ENCODE data around the gene CDH4.
"Not testable (repeated sequence)": the region's sequence is repeated elsewhere in the genome, so short reads cannot be mapped to it uniquely, and the experiment has no call there.

The CDH4 gene

DNA sequence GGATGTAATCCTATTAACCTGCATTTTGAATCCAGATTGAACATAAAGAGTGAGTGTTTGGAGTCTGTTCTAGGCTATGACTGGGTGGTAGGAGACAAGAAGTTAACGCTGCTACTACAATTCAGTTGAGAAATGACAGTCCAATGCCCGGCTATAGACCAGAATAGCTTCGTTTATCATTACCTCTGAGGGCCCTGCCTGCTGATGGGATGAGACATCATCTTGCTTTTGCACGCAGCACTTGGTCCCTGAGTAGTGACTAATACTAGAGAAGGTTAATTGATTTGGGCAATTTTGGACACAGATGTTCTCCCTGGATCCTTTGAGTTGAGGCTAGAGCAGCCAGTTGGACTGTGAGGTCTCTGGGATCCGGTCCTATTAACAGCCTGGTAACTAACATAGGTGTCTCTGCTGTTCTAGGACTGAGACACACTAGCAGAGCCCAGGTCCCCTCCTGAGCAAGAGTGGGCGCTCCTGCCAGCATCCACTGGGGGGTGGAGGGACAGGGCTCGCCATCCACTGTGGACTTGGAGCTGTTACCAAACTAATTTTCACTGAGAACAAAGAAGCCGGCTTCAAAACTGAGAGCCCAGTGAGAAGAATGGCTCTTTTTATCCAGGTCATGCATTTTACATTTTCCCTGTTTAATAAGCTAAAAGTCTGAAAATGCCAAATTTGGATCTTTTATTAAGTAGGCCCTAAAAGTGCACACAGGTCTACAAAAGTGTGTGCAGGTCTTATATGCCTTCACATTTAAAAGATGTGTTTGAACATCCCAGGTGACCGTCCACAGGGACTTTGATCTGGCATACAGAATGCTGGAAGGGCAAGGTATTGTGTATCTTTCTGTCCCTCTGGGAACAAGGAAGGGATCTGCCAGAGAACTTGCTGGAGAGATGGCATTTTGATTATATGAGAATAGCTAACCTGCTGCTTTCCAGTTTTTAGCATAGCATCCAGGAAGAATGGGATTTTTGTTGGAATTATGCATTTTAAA lies 212.5 kb downstream of the CDH4 start:
- DNase-seq, result no peak

GRCh38 chr20:61475729-61476128 lies 223.7 kb downstream of the CDH4 start:
- DNase-seq, result no peak

- no peak for DNase-seq
Measured at GRCh38 chr20:61476956-61477355, 224.9 kb downstream of the CDH4 start.

DNA sequence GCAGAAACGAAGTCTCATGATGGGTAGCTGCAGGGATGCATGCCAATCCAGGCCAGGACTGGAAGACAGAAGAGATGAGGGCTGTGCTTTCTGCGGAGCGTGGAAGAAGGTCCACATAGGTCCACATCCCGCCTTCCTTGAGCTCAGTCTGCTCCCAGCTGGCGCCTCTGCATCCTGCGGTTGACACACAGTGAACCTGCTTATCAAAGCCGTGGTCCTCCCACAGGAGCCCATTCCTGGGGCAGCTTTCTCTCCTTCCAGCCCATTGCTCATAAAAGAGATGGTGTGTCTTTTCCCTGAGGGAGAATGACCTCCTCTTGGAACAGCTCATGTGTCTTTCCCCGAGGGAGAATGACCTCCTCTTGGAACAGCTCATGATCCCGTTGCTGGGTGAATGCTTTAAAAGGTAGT lies 225.4 kb downstream of the CDH4 start:
- DNase-seq, result no peak

DNA sequence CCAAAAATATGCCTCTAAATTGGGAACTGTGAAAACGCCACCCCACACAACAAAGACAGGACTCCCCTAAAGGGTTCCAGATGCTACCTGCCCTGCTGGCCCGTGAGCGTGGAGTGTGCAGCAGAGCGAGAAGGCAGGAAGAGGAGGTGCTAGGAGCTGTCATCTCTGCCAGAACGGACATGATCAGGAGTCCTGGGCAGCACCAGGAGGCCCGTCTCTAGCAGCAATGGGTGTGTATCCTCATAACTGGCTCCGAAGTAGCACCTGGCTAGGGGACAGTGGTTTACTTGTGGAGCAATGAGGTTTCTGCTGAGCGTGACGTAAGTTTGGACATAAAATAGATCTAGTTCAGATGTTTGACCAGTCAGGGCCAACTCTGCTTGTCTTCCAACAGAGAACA lies 226.0 kb downstream of the CDH4 start:
- DNase-seq, result no peak

- no peak for DNase-seq
Measured at GRCh38 chr20:61478611-61479305, 226.7 kb downstream of the CDH4 start.

- not testable (repeated sequence) for DNase-seq
Measured at GRCh38 chr20:61479433-61479832, 227.4 kb downstream of the CDH4 start.

DNA sequence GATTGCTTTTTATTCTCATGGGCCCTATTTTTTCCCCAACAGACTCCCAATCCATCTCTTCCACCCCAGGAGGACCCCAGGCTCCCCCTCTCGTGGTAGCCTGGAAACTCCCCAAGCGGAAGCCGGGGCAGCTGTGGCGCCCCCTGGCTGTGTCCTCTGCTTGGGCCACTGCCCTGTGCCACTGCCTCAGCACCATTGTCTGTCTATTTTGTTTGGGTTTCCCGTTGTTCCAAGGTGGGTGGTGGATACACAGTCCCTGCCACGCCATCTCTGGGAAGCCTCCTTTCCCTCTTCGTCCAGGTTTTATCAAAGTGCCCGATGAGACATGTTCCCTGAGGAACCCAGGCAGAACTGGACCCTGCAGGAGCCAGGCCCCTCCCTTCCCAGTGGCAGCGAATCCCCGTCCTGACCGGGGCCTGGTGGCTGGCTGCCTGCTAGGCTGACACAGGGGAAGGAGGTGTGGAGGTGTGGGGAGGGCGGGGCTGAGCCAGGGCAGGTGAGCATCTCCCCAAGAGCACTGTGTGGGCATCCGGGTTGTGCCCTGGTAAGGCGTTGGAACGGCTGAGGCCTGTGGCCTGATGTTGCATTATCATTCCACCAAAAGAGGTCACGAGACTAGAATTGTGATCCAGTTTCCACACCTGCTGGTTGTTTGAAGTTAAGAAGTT lies 228.2 kb downstream of the CDH4 start:
- DNase-seq, result no peak

- DNase-seq, result no peak
Measured at GRCh38 chr20:61482056-61482887, 230.2 kb downstream of the CDH4 start.

- DNase-seq, result no peak
Measured at GRCh38 chr20:61482901-61483300, 230.8 kb downstream of the CDH4 start.

GRCh38 chr20:61483336-61484067 lies 231.4 kb downstream of the CDH4 start:
- no peak for DNase-seq

DNA sequence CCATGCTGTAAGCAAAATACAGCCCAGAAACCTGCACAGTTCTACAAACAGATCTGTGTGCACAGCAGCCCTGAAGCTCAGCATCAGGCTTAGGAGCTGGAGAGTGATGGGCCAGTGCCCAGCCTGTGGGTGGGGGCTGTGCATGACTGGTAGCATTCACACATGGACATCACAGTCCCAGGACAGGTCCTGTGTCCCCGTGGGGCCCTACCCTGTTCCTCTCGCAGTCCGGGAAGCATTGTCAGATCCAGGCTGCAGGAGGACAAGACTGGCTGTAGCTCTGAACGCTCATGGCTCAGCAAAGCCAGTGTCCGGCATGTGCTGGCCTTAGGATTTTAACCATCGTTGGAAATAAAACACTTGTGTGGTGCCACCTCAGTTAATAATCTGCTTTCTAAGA lies 234.1 kb downstream of the CDH4 start:
- no peak for DNase-seq

GRCh38 chr20:61487346-61487996 lies 235.4 kb downstream of the CDH4 start:
- no peak for DNase-seq

GRCh38 chr20:61487997-61488371 lies 235.9 kb downstream of the CDH4 start:
- DNase-seq, result no peak

DNA sequence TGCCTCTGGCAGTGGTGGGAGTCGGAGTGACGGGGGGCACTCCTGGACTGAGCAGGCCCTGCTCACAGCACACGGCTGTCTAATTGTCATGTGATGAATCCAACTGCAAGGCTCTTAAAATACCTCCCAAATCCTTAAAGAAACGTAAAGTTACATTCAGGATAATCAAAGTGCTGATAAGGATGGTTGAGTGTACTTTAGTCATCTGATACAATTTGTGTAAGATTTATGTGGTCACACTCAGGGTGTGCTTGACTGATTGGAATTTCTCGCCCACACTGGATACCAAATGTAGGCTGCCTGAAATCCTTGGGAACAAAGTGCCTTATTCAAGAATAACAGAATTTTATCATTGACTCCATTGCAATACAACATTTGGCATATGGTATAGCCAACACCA lies 238.7 kb downstream of the CDH4 start:
- DNase-seq, result no peak

GRCh38 chr20:61492065-61492464 lies 240.0 kb downstream of the CDH4 start:
- DNase-seq, result no peak

- DNase-seq, result no peak
Measured at GRCh38 chr20:61493798-61494305, 241.8 kb downstream of the CDH4 start.

GRCh38 chr20:61494763-61495575 lies 242.9 kb downstream of the CDH4 start:
- no peak for DNase-seq

GRCh38 chr20:61497029-61497627 lies 245.1 kb downstream of the CDH4 start:
- DNase-seq, result no peak
